Measurements from ENCODE around the gene TRIO.

Gene TRIO

GRCh38 chr5:14522721-14523120 is 379.6 kb downstream of the TRIO start:
- no peak for TF ChIP-seq CTCF (IDR thresholded peaks at IDR 0.05; ENCODE audit: low read depth, low read length)

DNA sequence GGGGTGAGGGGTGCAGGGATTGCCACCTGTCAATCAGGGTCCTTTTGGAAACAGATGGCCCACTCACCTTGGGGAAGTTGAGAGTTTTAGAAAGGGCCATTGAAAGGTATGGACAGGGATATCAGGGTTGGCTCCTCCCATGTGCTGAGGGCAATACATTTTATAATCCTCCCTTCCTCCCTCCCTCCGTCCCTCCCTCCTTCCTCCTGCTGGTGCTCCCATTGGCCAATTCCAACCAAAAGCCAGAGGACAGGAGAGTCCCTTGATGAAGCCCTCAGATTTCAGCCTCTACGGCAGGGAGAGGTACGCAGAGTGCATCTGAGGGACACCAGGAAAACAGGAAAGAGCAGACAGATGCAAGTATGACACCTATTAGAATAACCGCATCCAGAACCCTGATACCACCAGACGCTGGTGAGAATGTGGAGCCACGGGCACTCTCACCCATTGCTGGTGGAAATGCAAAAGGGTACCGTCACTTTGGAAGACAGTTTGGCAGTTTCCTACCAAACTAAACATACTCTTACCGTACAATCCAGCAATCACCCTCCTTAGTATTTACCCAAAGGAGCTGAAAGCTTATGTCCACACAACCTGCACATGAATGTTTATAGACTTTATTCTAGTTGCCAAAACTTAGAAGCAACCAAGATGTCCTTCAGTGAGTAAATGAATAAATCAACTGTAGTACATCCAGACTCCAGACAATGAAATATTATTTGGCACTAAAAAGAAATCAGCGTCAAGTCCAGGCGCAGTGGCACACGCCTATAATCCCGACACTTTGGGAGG is 380.3 kb downstream of the TRIO start:
- no peak for TF ChIP-seq CTCF (IDR thresholded peaks at IDR 0.05; ENCODE audit: low read depth, low read length)
- no peak for DNase-seq (ENCODE audit: low read depth in 2 of 2)
- no peak overlapping the region for H3K4me3 ChIP-seq (replicated peaks in 1 of 2; ENCODE audit: low read depth in 2 of 2, low read length in 2 of 2)

More at GRCh38 chr5:14522721-14523120, 379.6 kb downstream of the TRIO start:
- DNase-seq (ENCODE audit: low read depth in 2 of 2), result no peak
- H3K4me3 ChIP-seq (replicated peaks in 1 of 2; ENCODE audit: low read depth in 2 of 2, low read length in 2 of 2), result no peak overlapping the region

GRCh38 chr5:14525397-14525796 is 382.3 kb downstream of the TRIO start:
- no peak for TF ChIP-seq CTCF (IDR thresholded peaks at IDR 0.05; ENCODE audit: low read depth, low read length)
- H3K4me3 ChIP-seq (replicated peaks in 1 of 2; ENCODE audit: low read depth in 2 of 2, low read length in 2 of 2), result no peak overlapping the region
- DNase-seq (ENCODE audit: low read depth in 2 of 2), result no peak

DNA sequence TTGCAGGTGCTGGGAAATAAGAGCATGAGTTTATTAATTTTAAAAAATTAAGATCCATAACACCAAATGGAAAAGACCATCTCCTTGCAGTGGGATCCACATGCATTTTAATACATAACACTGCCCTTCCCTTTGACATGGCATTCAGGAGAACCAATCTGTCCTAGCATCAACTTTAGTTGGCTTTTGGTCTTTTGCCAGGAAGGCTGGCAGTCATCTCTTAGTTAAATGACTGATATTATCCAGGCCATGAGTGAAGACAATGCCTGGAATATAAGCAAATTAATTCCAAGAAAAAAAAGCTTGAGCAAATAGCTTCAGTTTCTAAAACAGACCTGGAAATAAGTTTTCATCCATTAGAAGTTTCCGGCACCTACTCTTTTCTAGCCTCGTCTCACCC is 383.4 kb downstream of the TRIO start:
- no peak overlapping the region for H3K4me3 ChIP-seq (replicated peaks in 1 of 2; ENCODE audit: low read depth in 2 of 2, low read length in 2 of 2)
- TF ChIP-seq CTCF (IDR thresholded peaks at IDR 0.05; ENCODE audit: low read depth, low read length), result no peak
- no peak for DNase-seq (ENCODE audit: low read depth in 2 of 2)

GRCh38 chr5:14528115-14528514 is 385.0 kb downstream of the TRIO start:
- no peak overlapping the region for H3K4me3 ChIP-seq (replicated peaks in 1 of 2; ENCODE audit: low read depth in 2 of 2, low read length in 2 of 2)
- TF ChIP-seq CTCF (IDR thresholded peaks at IDR 0.05; ENCODE audit: low read depth, low read length), result no peak
- no peak for DNase-seq (ENCODE audit: low read depth in 2 of 2)

GRCh38 chr5:14528926-14529325 is 385.8 kb downstream of the TRIO start:
- DNase-seq (ENCODE audit: low read depth in 2 of 2), result no peak
- no peak for TF ChIP-seq CTCF (IDR thresholded peaks at IDR 0.05; ENCODE audit: low read depth, low read length)
- H3K4me3 ChIP-seq (replicated peaks in 1 of 2; ENCODE audit: low read depth in 2 of 2, low read length in 2 of 2), result no peak overlapping the region

DNA sequence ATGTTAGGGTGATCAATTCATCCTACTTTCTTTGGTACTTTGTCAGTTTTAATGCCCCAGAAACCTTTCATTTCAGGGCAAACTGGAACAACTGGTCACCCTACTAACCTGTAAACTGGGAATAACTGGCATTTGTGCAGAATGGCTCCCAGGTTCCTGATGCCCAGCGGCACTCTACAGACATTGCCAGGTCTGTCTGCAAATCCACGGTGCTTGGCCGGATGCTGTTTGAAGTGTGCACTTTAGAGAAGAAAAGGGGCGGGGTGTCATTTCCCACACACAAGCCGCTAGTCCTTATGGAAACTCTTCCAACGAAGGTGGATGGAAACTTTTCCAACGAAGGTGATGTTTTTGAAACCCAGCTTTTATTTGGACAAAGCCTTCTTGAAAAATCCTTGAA is 388.5 kb downstream of the TRIO start:
- no peak for DNase-seq (ENCODE audit: low read depth in 2 of 2)

More for the DNA sequence above, 388.5 kb downstream of the TRIO start:
- H3K4me3 ChIP-seq (replicated peaks in 1 of 2; ENCODE audit: low read depth in 2 of 2, low read length in 2 of 2), result no peak overlapping the region
- TF ChIP-seq CTCF (IDR thresholded peaks at IDR 0.05; ENCODE audit: low read depth, low read length), result no peak

Data from cardiac fibroblast (primary cell).